ENCODE measurements around the gene PDE9A. TPM values are rescaled to one million over a fixed set of nuclear protein-coding genes. Genes with fewer than 3 reads are reported as not detected.

The PDE9A gene
- polyA plus RNA-seq, 2 of the 4 experiments (the other 2 are of a cell fraction): 1.3 to 3.1 TPM

DNA sequence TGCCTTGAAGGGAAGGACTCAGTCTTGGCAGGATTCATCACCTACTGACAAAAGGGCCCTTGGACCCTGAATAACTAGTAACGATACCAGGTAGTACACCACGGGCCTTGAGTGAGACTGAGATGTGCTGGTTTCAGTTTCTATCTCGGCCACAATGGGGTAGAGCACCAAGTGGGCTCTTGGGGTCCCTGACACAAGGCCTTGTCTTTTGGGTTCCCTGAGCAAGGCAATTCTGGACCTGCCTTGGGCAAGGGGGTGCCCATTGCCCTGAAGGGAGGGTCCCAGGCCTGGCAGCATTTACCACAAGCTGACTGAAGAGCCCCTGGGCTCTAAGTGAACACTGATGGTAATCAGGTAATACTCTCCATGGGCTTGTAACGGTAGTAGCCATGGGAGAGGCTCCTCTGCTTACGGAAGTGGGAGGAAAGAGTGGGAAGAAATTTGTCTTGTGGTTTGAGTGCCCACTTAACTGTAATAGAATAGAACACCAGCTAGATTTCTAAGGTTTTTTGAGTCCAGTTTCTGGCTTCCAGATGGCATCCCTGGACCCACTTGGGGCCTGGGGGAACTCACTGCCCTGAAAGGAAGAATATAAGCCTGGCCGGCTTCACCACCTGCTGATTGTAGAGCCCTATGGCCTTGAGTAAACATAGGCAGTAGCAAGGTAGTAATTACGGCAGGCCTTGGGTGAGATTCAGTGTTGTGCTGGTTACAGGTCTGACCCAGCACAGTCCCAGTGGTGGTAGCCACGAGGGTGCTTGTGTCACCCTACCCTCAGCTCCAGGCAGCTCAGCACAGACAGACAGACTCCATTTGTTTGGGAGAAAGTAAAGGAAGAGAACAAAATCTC is 167.4 kb downstream of the PDE9A start:
- Histone ChIP-seq H3K4me1 (no peaks in the 10 kb centered on the region), H3K9me3 (no peaks in the 10 kb centered on the region; the same call in 2 of the 3 replicates), H3K4me3 (no peak overlapping the region), H3K4me2 (no peak overlapping the region), H3K27ac (no peak overlapping the region)
- no peak for DNase-seq (ENCODE audit: low read depth in 1 of 2, low spot score in 1 of 2)
- TF ChIP-seq CHD4 (IDR thresholded peaks at IDR 0.05; ENCODE audit: borderline replicate concordance): no peak
- TF ChIP-seq RARB (CRISPR knock-in tag; IDR thresholded peaks at IDR 0.05): no peak
- TF ChIP-seq MAZ (IDR thresholded peaks at IDR 0.05; ENCODE audit: borderline replicate concordance, low read depth, low read length): no peak
- no peak for TF ChIP-seq RFX5 (IDR thresholded peaks at IDR 0.05)
- no peak for TF ChIP-seq TFCP2L1 (CRISPR knock-in tag; IDR thresholded peaks at IDR 0.05)
- no peak for TF ChIP-seq RNF2 (IDR thresholded peaks at IDR 0.05; ENCODE audit: borderline replicate concordance, low read depth)
- TF ChIP-seq POLR2AphosphoS2 (conservative IDR thresholded peaks at IDR 0.05; ENCODE audit: low read length): no peak
- no peak for TF ChIP-seq CBX2 (IDR thresholded peaks at IDR 0.05; ENCODE audit: borderline replicate concordance, low read depth)
- TF ChIP-seq, protein P1, sequence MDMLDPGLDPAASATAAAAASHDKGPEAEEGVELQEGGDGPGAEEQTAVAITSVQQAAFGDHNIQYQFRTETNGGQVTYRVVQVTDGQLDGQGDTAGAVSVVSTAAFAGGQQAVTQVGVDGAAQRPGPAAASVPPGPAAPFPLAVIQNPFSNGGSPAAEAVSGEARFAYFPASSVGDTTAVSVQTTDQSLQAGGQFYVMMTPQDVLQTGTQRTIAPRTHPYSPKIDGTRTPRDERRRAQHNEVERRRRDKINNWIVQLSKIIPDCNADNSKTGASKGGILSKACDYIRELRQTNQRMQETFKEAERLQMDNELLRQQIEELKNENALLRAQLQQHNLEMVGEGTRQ (IDR thresholded peaks at IDR 0.05): no peak
- TF ChIP-seq NR3C1 (IDR thresholded peaks at IDR 0.05): no peak
- TF ChIP-seq HOXA7 (CRISPR knock-in tag; IDR thresholded peaks at IDR 0.05): no peak
- no peak for TF ChIP-seq FOSB (CRISPR knock-in tag; IDR thresholded peaks at IDR 0.05)
- no peak for TF ChIP-seq CEBPB (IDR thresholded peaks at IDR 0.05)
- no peak for ATAC-seq
- 59% methylated on average over 8 of the region's 8 CpGs for WGBS (ENCODE audit: missing lambda C conversion rate)
- CTCF ChIA-PET: interaction anchor here (1.2 to 1.6 kb wide), 3 partner anchors 10 to 27 kb away, joined by 3 read pairs; no protein-coding TSS in a partner anchor
- POLR2A ChIA-PET: no interaction called here
- FAIRE-seq: no peak

Other genes starting within 250 kb of the PDE9A start
- not detected in 2 replicates for gene UBASH3A, start 249.7 kb upstream of the PDE9A start, polyA plus RNA-seq (2011; rRNA removed)
- not detected in 3 replicates for gene UBASH3A, start 249.7 kb upstream of the PDE9A start, polyA plus RNA-seq (2017; fragmentation: RNase III; extraction: RNeasy Plus Mini Kit Qiagen cat#74134 plus additional on column Dnase treatment)
- 0.58 and 0.71 TPM in 2 replicates for gene RSPH1, start 157.4 kb upstream of the PDE9A start, polyA plus RNA-seq (2011; rRNA removed)
- gene RSPH1, start 157.4 kb upstream of the PDE9A start, polyA plus RNA-seq (2017; fragmentation: RNase III; extraction: RNeasy Plus Mini Kit Qiagen cat#74134 plus additional on column Dnase treatment): 0.66 to 0.87 TPM (median 0.85 TPM) in 3 replicates
- 1.9 and 2.1 TPM in 2 replicates for gene SLC37A1, start 139.8 kb upstream of the PDE9A start, polyA plus RNA-seq (2011; rRNA removed)
- gene SLC37A1, start 139.8 kb upstream of the PDE9A start, polyA plus RNA-seq (2017; fragmentation: RNase III; extraction: RNeasy Plus Mini Kit Qiagen cat#74134 plus additional on column Dnase treatment): 1.9 to 2.3 TPM (median 2.1 TPM) in 3 replicates
- gene WDR4, start 225.9 kb downstream of the PDE9A start, polyA plus RNA-seq (2011; rRNA removed): 23.8 and 25.2 TPM in 2 replicates
- 32.2 to 36.0 TPM (median 35.0 TPM) in 3 replicates for gene WDR4, start 225.9 kb downstream of the PDE9A start, polyA plus RNA-seq (2017; fragmentation: RNase III; extraction: RNeasy Plus Mini Kit Qiagen cat#74134 plus additional on column Dnase treatment)
- gene NDUFV3, start 239.7 kb downstream of the PDE9A start, polyA plus RNA-seq (2011; rRNA removed): 14.8 and 17.1 TPM in 2 replicates
- 20.7 to 22.8 TPM (median 22.0 TPM) in 3 replicates for gene NDUFV3, start 239.7 kb downstream of the PDE9A start, polyA plus RNA-seq (2017; fragmentation: RNase III; extraction: RNeasy Plus Mini Kit Qiagen cat#74134 plus additional on column Dnase treatment)

Data from A549 (cell line).